IMR-90 (cell line): ENCODE results near the gene MX1. TPM values are rescaled to one million over a fixed set of nuclear protein-coding genes. Genes with fewer than 3 reads are reported as not detected.

Experiments
- ATAC-seq: fragments of 200-7000 bp; cut with Tn5 transposase; 2 replicates; pipeline ENCODE4 v1.9.1; 2020; ENCODE audit warnings: low read depth, mild to moderate bottlenecking, moderate library complexity
- BruUV-seq: library from RNA; stranded (reverse); fragments of 400-500 nt; replicated peaks from 2 replicates; lab custom pipeline; 2021; lab: Mats Ljungman, UMichigan
- CTCF ChIA-PET: fragments of 300-600 bp; formaldehyde crosslinking; extraction: SDS; loops from one replicate; lab custom pipeline; 2021; ENCODE audit warnings: antibody characterized with exemption; lab: Yijun Ruan, JAX
- POLR2A ChIA-PET: fragments of 300-600 bp; sonication (Branson Sonifier 250); formaldehyde crosslinking; loops from one replicate; lab custom pipeline; 2022; ENCODE audit warnings: antibody characterized with exemption; ENCODE audit not compliant: unreplicated experiment; lab: Charles Lee
- DNase-seq: peaks from one replicate; pipeline ENCODE4 v3.0.0; 2013
- H2AFZ ChIP-seq: replicated peaks from 2 replicates; pipeline ENCODE3; 2013; ENCODE audit warnings: low read length, mild to moderate bottlenecking; ENCODE audit not compliant: poor library complexity
- H2AK5ac ChIP-seq: 2 replicates; pipeline ENCODE4 v1.6.1; 2013; ENCODE audit warnings: low read depth, low read length, inconsistent platforms
- H2AK9ac ChIP-seq: replicated peaks from 2 replicates; pipeline ENCODE3; 2013; ENCODE audit warnings: mild to moderate bottlenecking, low read depth, low read length, moderate library complexity; ENCODE audit not compliant: poor library complexity
- H2BK120ac ChIP-seq: 2 replicates; pipeline ENCODE4 v1.6.1; 2013; ENCODE audit warnings: low read depth, low read length, inconsistent platforms
- H2BK15ac ChIP-seq: 3 replicates; pipeline ENCODE4 v1.6.1; 2013; ENCODE audit warnings: low read depth, low read length, inconsistent platforms
- H2BK20ac ChIP-seq: 2 replicates; pipeline ENCODE4 v1.6.1; 2013; ENCODE audit warnings: low read depth, mild to moderate bottlenecking, inconsistent platforms, low read length, moderate library complexity
- H2BK5ac ChIP-seq: 2 replicates; pipeline ENCODE4 v1.6.1; 2013; ENCODE audit warnings: mild to moderate bottlenecking, low read depth, low read length, inconsistent platforms; ENCODE audit not compliant: poor library complexity, severe bottlenecking
- H3K14ac ChIP-seq: replicated peaks from 2 replicates; pipeline ENCODE4 v1.6.1; 2013; ENCODE audit warnings: low read depth, low read length, inconsistent platforms
- H3K18ac ChIP-seq: 2 replicates; pipeline ENCODE4 v1.6.1; 2013; ENCODE audit warnings: low read depth, low read length, control low read depth
- H3K23ac ChIP-seq: 2 replicates; pipeline ENCODE4 v1.6.1; 2013; ENCODE audit warnings: low read depth, low read length, inconsistent platforms
- H3K27ac ChIP-seq: 2 replicates; pipeline ENCODE4 v1.5.1; 2013; ENCODE audit warnings: mild to moderate bottlenecking, control low read depth, low read length; ENCODE audit not compliant: insufficient read depth
- H3K27me3 ChIP-seq: 2 replicates; pipeline ENCODE4 v1.6.1; 2013; ENCODE audit warnings: low read length; ENCODE audit not compliant: control insufficient read depth, insufficient read depth
- H3K36me3 ChIP-seq: 2 replicates; pipeline ENCODE4 v1.6.1; 2013; ENCODE audit warnings: low read length, mixed read lengths; ENCODE audit not compliant: control insufficient read depth, insufficient read depth
- H3K4ac ChIP-seq: 2 replicates; pipeline ENCODE4 v1.6.1; 2013; ENCODE audit warnings: low read depth, low read length, inconsistent platforms
- H3K4me1 ChIP-seq: 2 replicates; pipeline ENCODE4 v1.6.1; 2013; ENCODE audit warnings: low read length, mixed read lengths; ENCODE audit not compliant: control insufficient read depth, insufficient read depth
- H3K4me2 ChIP-seq: 2 replicates; pipeline ENCODE4 v1.6.1; 2013; ENCODE audit warnings: low read depth, mild to moderate bottlenecking, control low read depth, low read length, moderate library complexity
- H3K4me3 ChIP-seq: 2 replicates; pipeline ENCODE4 v1.5.1; 2013; ENCODE audit warnings: low read depth, mild to moderate bottlenecking, control low read depth, low read length, moderate library complexity; ENCODE audit not compliant: insufficient read depth
- H3K56ac ChIP-seq: 2 replicates; pipeline ENCODE4 v1.6.1; 2013; ENCODE audit warnings: low read length, inconsistent platforms; ENCODE audit not compliant: insufficient read depth; ENCODE audit errors: extremely low read depth
- H3K79me1 ChIP-seq, 2 experiments: 2 replicates each; pipeline ENCODE4 v1.6.1; 2013; ENCODE audit warnings: low read length in 2 of 2, inconsistent platforms in 1 of 2, low read depth in 1 of 2
- H3K9ac ChIP-seq: 2 replicates; pipeline ENCODE4 v1.6.1; 2013; ENCODE audit warnings: low read depth, low read length, control low read depth
- H3K9me1 ChIP-seq: 2 replicates; pipeline ENCODE4 v1.6.1; 2013; ENCODE audit warnings: low read length, inconsistent platforms; ENCODE audit not compliant: insufficient read depth
- H3K9me3 ChIP-seq: 2 replicates; pipeline ENCODE4 v1.6.1; 2013; ENCODE audit warnings: low read length; ENCODE audit not compliant: control insufficient read depth, insufficient read depth
- H4K20me1 ChIP-seq: 2 replicates; pipeline ENCODE4 v1.6.1; 2013; ENCODE audit warnings: low read length, inconsistent platforms; ENCODE audit not compliant: insufficient read depth
- H4K5ac ChIP-seq: 2 replicates; pipeline ENCODE4 v1.6.1; 2013; ENCODE audit warnings: mild to moderate bottlenecking, low read depth, low read length, control low read depth
- H4K8ac ChIP-seq, 2 experiments: 2 replicates each; pipeline ENCODE4 v1.6.1; 2013; ENCODE audit warnings: low read depth in 2 of 2, low read length in 2 of 2, control low read depth in 1 of 2, inconsistent platforms in 1 of 2
- H4K91ac ChIP-seq: 2 replicates; pipeline ENCODE4 v1.6.1; 2013; ENCODE audit warnings: low read depth, low read length, inconsistent platforms; ENCODE audit not compliant: insufficient read depth
- BHLHE40 ChIP-seq: fragments of 150-350 bp; IDR thresholded peaks from 2 replicates; pipeline ENCODE4 v1.6.1; 2016; ENCODE audit warnings: mild to moderate bottlenecking, low read depth, low read length
- CEBPB ChIP-seq: IDR thresholded peaks from 2 replicates; pipeline ENCODE4 v1.6.1; 2012; ENCODE audit warnings: low read depth, low read length, improper control_type of control experiment
- FOS ChIP-seq: fragments of 150-350 bp; IDR thresholded peaks from 2 replicates; pipeline ENCODE4 v1.6.1; 2016; ENCODE audit warnings: low read depth, low read length
- MAFK ChIP-seq: IDR thresholded peaks from 2 replicates; pipeline ENCODE4 v1.6.1; 2012; ENCODE audit warnings: low read depth, low read length, improper control_type of control experiment
- MAZ ChIP-seq: IDR thresholded peaks from 2 replicates; pipeline ENCODE4 v1.6.1; 2012; ENCODE audit warnings: low read depth, mild to moderate bottlenecking, low read length, improper control_type of control experiment, moderate library complexity, borderline replicate concordance
- MXI1 ChIP-seq: IDR thresholded peaks from 2 replicates; pipeline ENCODE4 v1.6.1; 2012; ENCODE audit warnings: low read depth, mild to moderate bottlenecking, low read length, moderate library complexity, borderline replicate concordance
- NFE2L2 ChIP-seq: fragments of 150-350 bp; IDR thresholded peaks from 2 replicates; pipeline ENCODE4 v1.6.1; 2016; ENCODE audit warnings: low read depth, mild to moderate bottlenecking, low read length
- POLR2A ChIP-seq: IDR thresholded peaks from 2 replicates; pipeline ENCODE4 v1.6.1; 2012; ENCODE audit warnings: mild to moderate bottlenecking, low read depth, low read length
- RAD21 ChIP-seq: IDR thresholded peaks from 2 replicates; pipeline ENCODE4 v1.6.1; 2012; ENCODE audit warnings: low read length, improper control_type of control experiment
- RCOR1 ChIP-seq: IDR thresholded peaks from 2 replicates; pipeline ENCODE4 v1.6.1; 2012; ENCODE audit warnings: mild to moderate bottlenecking, low read length, improper control_type of control experiment; ENCODE audit not compliant: insufficient replicate concordance
- RFX5 ChIP-seq: IDR thresholded peaks from 2 replicates; pipeline ENCODE4 v1.8.0; 2012; ENCODE audit warnings: low read depth, mild to moderate bottlenecking, low read length, moderate library complexity
- SMC3 ChIP-seq: fragments of 150-350 bp; IDR thresholded peaks from 2 replicates; pipeline ENCODE4 v1.6.1; 2016; ENCODE audit warnings: low read depth, mild to moderate bottlenecking, antibody characterized with exemption, low read length, moderate library complexity
- USF2 ChIP-seq: fragments of 150-350 bp; IDR thresholded peaks from 2 replicates; pipeline ENCODE4 v1.6.1; 2017; ENCODE audit warnings: mild to moderate bottlenecking, antibody characterized with exemption, low read length, low read depth
- WGBS, 2 experiments: methylation state at CpG; one replicate each; pipeline versions ENCODE4 v1.1.5 to v1.1.7; 2013; ENCODE audit warnings: missing lambda C conversion rate in 2 of 2; ENCODE audit not compliant: insufficient read length in 1 of 2; ENCODE audit errors: extremely low coverage in 2 of 2; 5-methylcytosine and 5-hydroxymethylcytosine counted together
- dilution Hi-C: fragments of 300-500 bp; cut with HindIII; formaldehyde crosslinking; loops from one replicate; pipeline ENCODE4 v1.14.3; 2018; ENCODE audit warnings: low sequenced_read_pairs; ENCODE audit not compliant: unreplicated experiment
- in situ Hi-C: fragments of 300-500 bp; cut with MboI; formaldehyde crosslinking; loops from 3 replicates; pipeline ENCODE4 v1.14.3; 2019; ENCODE audit warnings: low sequenced_read_pairs, inconsistent platforms, mixed read lengths
- intact Hi-C: fragments of 100-400 bp; cut with micrococcal nuclease; formaldehyde crosslinking; loops from 2 replicates; pipeline ENCODE4 v1.10.0; 2022
- polyA plus RNA-seq, 3 experiments: library from polyadenylated mRNA; depleted of rRNA; stranded (reverse); fragments of >200 nt; gene quantifications; 2 replicates each; pipeline ENCODE4 v1.2.3, GENCODE V29; 2012; ENCODE audit warnings: low replicate concordance in 1 of 3
- total RNA-seq: library from RNA; depleted of rRNA; stranded (reverse); fragments of >200 nt; gene quantifications from 2 replicates; pipeline ENCODE4 v1.2.3, GENCODE V29; 2012
- TF ChIP-seq, protein P1 (sequence below): conservative IDR thresholded peaks from 2 replicates; pipeline ENCODE4 v1.5.1; 2012; ENCODE audit warnings: mild to moderate bottlenecking, low read depth, low read length, improper control_type of control experiment
- TF ChIP-seq, protein P2 (sequence below): fragments of 150-350 bp; IDR thresholded peaks from 2 replicates; pipeline ENCODE4 v1.6.1; 2016; ENCODE audit warnings: low read depth, mild to moderate bottlenecking, low read length, moderate library complexity, borderline replicate concordance

MX1 gene
- total and polyA plus RNA-seq, 2 of the 4 experiments (the other 2 are of a cell fraction): 1.0 to 2.5 TPM

GRCh38 chr21:41466024-41466820 lies 40.2 kb downstream of the MX1 start:
- ATAC-seq: no peak
- H2AK9ac ChIP-seq: no peak overlapping the region
- no peaks in the 10 kb centered on the region for H3K36me3 ChIP-seq
- no peaks in the 10 kb centered on the region; the same call in 1 of the 2 replicates for H3K27me3 ChIP-seq
- no peak overlapping the region for H3K4me3 ChIP-seq
- H3K4me1 ChIP-seq: peaks cover 3% of the 10 kb centered on the region; the same call in 1 of the 2 replicates
- no peak overlapping the region for H3K18ac ChIP-seq
- H4K20me1 ChIP-seq: no peaks in the 10 kb centered on the region
- H3K4ac ChIP-seq: no peak overlapping the region
- no peak overlapping the region for H3K9ac ChIP-seq
- H2AFZ ChIP-seq: no peak overlapping the region
- no peaks in the 10 kb centered on the region for H3K9me1 ChIP-seq
- no peak overlapping the region for H4K91ac ChIP-seq
- WGBS, 2 experiments: 94% methylated on average over 9 of the region's 23 CpGs; no CpG with 5 or more reads in 1 of the 2 experiments
- DNase-seq: no peak
- in situ Hi-C loops (no loop called here), dilution Hi-C loops (no loop called here), intact Hi-C loops (no loop called here)
- H3K14ac ChIP-seq: no peak overlapping the region
- H3K79me1 ChIP-seq: no peaks in the 10 kb centered on the region
- H3K4me2 ChIP-seq: no peak overlapping the region
- H3K23ac ChIP-seq: no peak overlapping the region
- H2BK120ac ChIP-seq: no peak overlapping the region
- H3K27ac ChIP-seq: no peak overlapping the region
- no peak overlapping the region for H4K8ac ChIP-seq
- H2BK20ac ChIP-seq: no peak overlapping the region
- no peak overlapping the region for H2AK5ac ChIP-seq
- ChIA-PET POLR2A (no interaction called here), CTCF (interaction anchor here (1.0 kb wide), 1 partner anchor 183 kb away, joined by 3 read pairs; no protein-coding TSS in a partner anchor)
- no peak overlapping the region for H2BK5ac ChIP-seq
- no peak overlapping the region for H4K5ac ChIP-seq
- BruUV-seq: no TSS peak
- H3K9me3 ChIP-seq: no peaks in the 10 kb centered on the region
- no peak overlapping the region for H3K56ac ChIP-seq
- no peak overlapping the region for H2BK15ac ChIP-seq
- TF ChIP-seq RAD21 (no peak), NFE2L2 (no peak), CEBPB (no peak), SMC3 (no peak), RFX5 (no peak), POLR2A (no peak), RCOR1 (no peak), FOS (no peak), MXI1 (no peak), USF2 (no peak), MAFK (no peak), BHLHE40 (no peak), MAZ (no peak)
- TF ChIP-seq, protein P1, sequence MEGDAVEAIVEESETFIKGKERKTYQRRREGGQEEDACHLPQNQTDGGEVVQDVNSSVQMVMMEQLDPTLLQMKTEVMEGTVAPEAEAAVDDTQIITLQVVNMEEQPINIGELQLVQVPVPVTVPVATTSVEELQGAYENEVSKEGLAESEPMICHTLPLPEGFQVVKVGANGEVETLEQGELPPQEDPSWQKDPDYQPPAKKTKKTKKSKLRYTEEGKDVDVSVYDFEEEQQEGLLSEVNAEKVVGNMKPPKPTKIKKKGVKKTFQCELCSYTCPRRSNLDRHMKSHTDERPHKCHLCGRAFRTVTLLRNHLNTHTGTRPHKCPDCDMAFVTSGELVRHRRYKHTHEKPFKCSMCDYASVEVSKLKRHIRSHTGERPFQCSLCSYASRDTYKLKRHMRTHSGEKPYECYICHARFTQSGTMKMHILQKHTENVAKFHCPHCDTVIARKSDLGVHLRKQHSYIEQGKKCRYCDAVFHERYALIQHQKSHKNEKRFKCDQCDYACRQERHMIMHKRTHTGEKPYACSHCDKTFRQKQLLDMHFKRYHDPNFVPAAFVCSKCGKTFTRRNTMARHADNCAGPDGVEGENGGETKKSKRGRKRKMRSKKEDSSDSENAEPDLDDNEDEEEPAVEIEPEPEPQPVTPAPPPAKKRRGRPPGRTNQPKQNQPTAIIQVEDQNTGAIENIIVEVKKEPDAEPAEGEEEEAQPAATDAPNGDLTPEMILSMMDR: no peak
- TF ChIP-seq, protein P2, sequence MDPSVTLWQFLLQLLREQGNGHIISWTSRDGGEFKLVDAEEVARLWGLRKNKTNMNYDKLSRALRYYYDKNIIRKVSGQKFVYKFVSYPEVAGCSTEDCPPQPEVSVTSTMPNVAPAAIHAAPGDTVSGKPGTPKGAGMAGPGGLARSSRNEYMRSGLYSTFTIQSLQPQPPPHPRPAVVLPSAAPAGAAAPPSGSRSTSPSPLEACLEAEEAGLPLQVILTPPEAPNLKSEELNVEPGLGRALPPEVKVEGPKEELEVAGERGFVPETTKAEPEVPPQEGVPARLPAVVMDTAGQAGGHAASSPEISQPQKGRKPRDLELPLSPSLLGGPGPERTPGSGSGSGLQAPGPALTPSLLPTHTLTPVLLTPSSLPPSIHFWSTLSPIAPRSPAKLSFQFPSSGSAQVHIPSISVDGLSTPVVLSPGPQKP: no peak
